H9 (cell line): ENCODE data around the gene FXYD6. TPM values are rescaled to one million over a fixed set of nuclear protein-coding genes. Genes with fewer than 3 reads are reported as not detected.
A peak's percentile ranks its signal among the peaks of the same experiment; 100 is the strongest.

Experiments
- DNase-seq: peaks from one replicate; pipeline ENCODE4 v3.0.0-alpha.2; 2017
- H2AFZ ChIP-seq: one replicate; pipeline ENCODE4 v1.6.1; 2013; ENCODE audit warnings: mild to moderate bottlenecking, low read length, control low read depth, moderate library complexity
- H2AK5ac ChIP-seq: 2 replicates; pipeline ENCODE4 v1.6.1; 2013; ENCODE audit warnings: low read length, control low read depth, mixed read lengths; ENCODE audit not compliant: insufficient read length
- H2BK120ac ChIP-seq: one replicate; pipeline ENCODE4 v1.6.1; 2013; ENCODE audit warnings: low read depth, mild to moderate bottlenecking, low read length, control low read depth, inconsistent platforms; ENCODE audit not compliant: poor library complexity, severe bottlenecking
- H2BK12ac ChIP-seq: 2 replicates; pipeline ENCODE4 v1.6.1; 2013; ENCODE audit warnings: low read length, control low read depth, mixed read lengths, low read depth; ENCODE audit not compliant: insufficient read length
- H2BK15ac ChIP-seq: 2 replicates; pipeline ENCODE4 v1.6.1; 2013; ENCODE audit warnings: low read depth, low read length, control low read depth
- H2BK20ac ChIP-seq: one replicate; pipeline ENCODE4 v1.6.1; 2013; ENCODE audit warnings: low read depth, mild to moderate bottlenecking, low read length, control low read depth, inconsistent platforms; ENCODE audit not compliant: poor library complexity, severe bottlenecking
- H2BK5ac ChIP-seq: 2 replicates; pipeline ENCODE4 v1.6.1; 2013; ENCODE audit warnings: low read length, control low read depth, mixed read lengths; ENCODE audit not compliant: insufficient read length
- H3K14ac ChIP-seq: 2 replicates; pipeline ENCODE4 v1.6.1; 2013; ENCODE audit warnings: low read length, control low read depth; ENCODE audit not compliant: insufficient read depth
- H3K18ac ChIP-seq: 2 replicates; pipeline ENCODE4 v1.6.1; 2013; ENCODE audit warnings: low read depth, mild to moderate bottlenecking, mixed read lengths, low read length, control low read depth; ENCODE audit not compliant: insufficient read length
- H3K23ac ChIP-seq: 2 replicates; pipeline ENCODE4 v1.6.1; 2013; ENCODE audit warnings: low read length, control low read depth, mixed read lengths, low read depth; ENCODE audit not compliant: insufficient read length
- H3K23me2 ChIP-seq: 2 replicates; pipeline ENCODE4 v1.6.1; 2013; ENCODE audit warnings: low read depth, mild to moderate bottlenecking, mixed read lengths, low read length, control low read depth; ENCODE audit not compliant: insufficient read length, poor library complexity, severe bottlenecking
- H3K27ac ChIP-seq: 2 replicates; pipeline ENCODE4 v1.5.1; 2013; ENCODE audit warnings: low read length, control low read depth, mixed read lengths, low read depth; ENCODE audit not compliant: insufficient read length
- H3K27me3 ChIP-seq: 2 replicates; pipeline ENCODE4 v1.6.1; 2013; ENCODE audit warnings: low read length, control low read depth, inconsistent platforms; ENCODE audit not compliant: insufficient read depth
- H3K4ac ChIP-seq: 2 replicates; pipeline ENCODE4 v1.6.1; 2013; ENCODE audit warnings: low read depth, mild to moderate bottlenecking, control low read depth, inconsistent platforms, low read length, moderate library complexity
- H3K4me1 ChIP-seq: 2 replicates; pipeline ENCODE4 v1.6.1; 2013; ENCODE audit warnings: low read length, control low read depth, inconsistent platforms; ENCODE audit not compliant: insufficient read depth
- H3K4me2 ChIP-seq: 2 replicates; pipeline ENCODE4 v1.6.1; 2013; ENCODE audit warnings: low read length, control low read depth, mixed read lengths; ENCODE audit not compliant: insufficient read length, insufficient read depth
- H3K56ac ChIP-seq: 2 replicates; pipeline ENCODE4 v1.6.1; 2013; ENCODE audit warnings: low read depth, mild to moderate bottlenecking, mixed read lengths, low read length, control low read depth; ENCODE audit not compliant: insufficient read length
- H3K79me1 ChIP-seq: 2 replicates; pipeline ENCODE4 v1.6.1; 2013; ENCODE audit warnings: low read depth, mild to moderate bottlenecking, moderate library complexity, low read length, control low read depth, inconsistent platforms; ENCODE audit not compliant: insufficient read depth, poor library complexity, severe bottlenecking
- H3K79me2 ChIP-seq: 2 replicates; pipeline ENCODE4 v1.6.1; 2013; ENCODE audit warnings: low read length, control low read depth, inconsistent platforms; ENCODE audit not compliant: insufficient read depth
- H3K9ac ChIP-seq: 2 replicates; pipeline ENCODE4 v1.6.1; 2013; ENCODE audit warnings: low read length, control low read depth, mixed read lengths; ENCODE audit not compliant: insufficient read length; ENCODE audit errors: extremely low read depth
- H3K9me3 ChIP-seq: one replicate; pipeline ENCODE4 v1.6.1; 2013; ENCODE audit warnings: low read depth, low read length, inconsistent platforms; ENCODE audit not compliant: control insufficient read depth
- H3T11ph ChIP-seq: one replicate; pipeline ENCODE4 v1.6.1; 2013; ENCODE audit warnings: mild to moderate bottlenecking, low read length, control low read depth, inconsistent platforms
- H4K20me1 ChIP-seq: one replicate; pipeline ENCODE4 v1.6.1; 2013; ENCODE audit not compliant: control insufficient read depth, insufficient read length, insufficient read depth
- H4K5ac ChIP-seq: 2 replicates; pipeline ENCODE4 v1.6.1; 2013; ENCODE audit warnings: low read depth, mild to moderate bottlenecking, mixed read lengths, low read length, control low read depth; ENCODE audit not compliant: insufficient read length
- H4K8ac ChIP-seq: replicated peaks from 2 replicates; pipeline ENCODE4 v1.6.1; 2013; ENCODE audit warnings: low read length, control low read depth, mixed read lengths, low read depth; ENCODE audit not compliant: insufficient read length
- H4K91ac ChIP-seq: 2 replicates; pipeline ENCODE4 v1.6.1; 2013; ENCODE audit warnings: low read depth, mild to moderate bottlenecking, moderate library complexity, mixed read lengths, low read length, control low read depth; ENCODE audit not compliant: insufficient read length
- H3K27ac Mint-ChIP-seq, 3 experiments: 2 replicates in 2 of 3; 3 replicates in 1 of 3; pipeline ENCODE4 v1.8.0; 2020 to 2021; ENCODE audit warnings: mixed read lengths in 3 of 3, mild to moderate bottlenecking in 1 of 3, moderate library complexity in 1 of 3
- H3K27me3 Mint-ChIP-seq: 2 replicates; pipeline ENCODE4 v1.8.0; 2021; ENCODE audit warnings: low read depth, mild to moderate bottlenecking, moderate library complexity, mixed read lengths
- H3K36me3 Mint-ChIP-seq, 3 experiments: 2 replicates in 2 of 3; 3 replicates in 1 of 3; pipeline ENCODE4 v1.8.0; 2020 to 2021; ENCODE audit warnings: low read depth in 3 of 3, mixed read lengths in 3 of 3; ENCODE audit not compliant: insufficient read depth in 1 of 3
- H3K4me1 Mint-ChIP-seq, 2 experiments: 2 replicates each; pipeline ENCODE4 v1.8.0; 2020; ENCODE audit warnings: mixed read lengths in 2 of 2
- H3K4me3 Mint-ChIP-seq, 2 experiments: 2 replicates in 1 of 2; 3 replicates in 1 of 2; pipeline ENCODE4 v1.8.0; 2020 to 2021; ENCODE audit warnings: mild to moderate bottlenecking in 2 of 2, mixed read lengths in 2 of 2, moderate library complexity in 1 of 2
- H3K9me3 Mint-ChIP-seq, 2 experiments: 2 replicates in 1 of 2; 3 replicates in 1 of 2; pipeline ENCODE4 v1.8.0; 2020; ENCODE audit warnings: mild to moderate bottlenecking in 2 of 2, mixed read lengths in 2 of 2, moderate library complexity in 1 of 2
- WGBS: extraction: QIAGEN DNeasy Blood & Tissue Kit; methylation state at CpG from one replicate; pipeline ENCODE4 v1.1.7; 2013; ENCODE audit warnings: missing lambda C conversion rate, low lambda C conversion rate, mixed read lengths; ENCODE audit not compliant: insufficient read length; ENCODE audit errors: extremely low coverage; 5-methylcytosine and 5-hydroxymethylcytosine counted together
- total RNA-seq: library from RNA; stranded (reverse); gene quantifications from 2 replicates; pipeline ENCODE4 v1.2.1, GENCODE V29; 2021
- TF ChIP-seq, protein P1 (sequence below): fragments of 200-600 bp; sonication (generic); conservative IDR thresholded peaks from 3 replicates; pipeline ENCODE4 v1.8.0; 2021; ENCODE audit warnings: antibody characterized with exemption, mild to moderate bottlenecking

Gene FXYD6
- total RNA-seq, 1 experiment from 2014 or later: 18.3 TPM

GRCh38 chr11:117820071-117820470, 56.4 kb downstream of the FXYD6 start:
- Mint-ChIP-seq H3K4me3 (no peak overlapping the region; a peak in 1 of 5 replicates), H3K4me1 (peaks cover 63 to 73% of the 10 kb centered on the region in 2 experiments)
- H2AFZ ChIP-seq: no peak overlapping the region

More at GRCh38 chr11:117820071-117820470, 56.4 kb downstream of the FXYD6 start:
- no peak overlapping the region for H2BK5ac ChIP-seq
- peak overlapping the region; percentile 31; the same call in 1 of the 2 replicates for H3K14ac ChIP-seq
- Mint-ChIP-seq H3K27me3 (peaks cover 8% of the 10 kb centered on the region), H3K9me3 (no peaks in the 10 kb centered on the region; a peak in 1 of 5 replicates), H3K36me3 (no peaks in the 10 kb centered on the region), H3K27ac (no peak overlapping the region)
- H3K23ac ChIP-seq: no peak overlapping the region
- no peak overlapping the region for H4K8ac ChIP-seq
- no peak overlapping the region for H2AK5ac ChIP-seq
- H3K56ac ChIP-seq: no peak overlapping the region
- H4K5ac ChIP-seq: no peak overlapping the region
- no peak overlapping the region for H3K4ac ChIP-seq
- no peak overlapping the region for H4K91ac ChIP-seq
- H2BK20ac ChIP-seq: no peak overlapping the region
- no peaks in the 10 kb centered on the region for H3K79me1 ChIP-seq
- no peak overlapping the region for H3K9ac ChIP-seq
- no peak overlapping the region for H3K18ac ChIP-seq
- TF ChIP-seq, protein P1, sequence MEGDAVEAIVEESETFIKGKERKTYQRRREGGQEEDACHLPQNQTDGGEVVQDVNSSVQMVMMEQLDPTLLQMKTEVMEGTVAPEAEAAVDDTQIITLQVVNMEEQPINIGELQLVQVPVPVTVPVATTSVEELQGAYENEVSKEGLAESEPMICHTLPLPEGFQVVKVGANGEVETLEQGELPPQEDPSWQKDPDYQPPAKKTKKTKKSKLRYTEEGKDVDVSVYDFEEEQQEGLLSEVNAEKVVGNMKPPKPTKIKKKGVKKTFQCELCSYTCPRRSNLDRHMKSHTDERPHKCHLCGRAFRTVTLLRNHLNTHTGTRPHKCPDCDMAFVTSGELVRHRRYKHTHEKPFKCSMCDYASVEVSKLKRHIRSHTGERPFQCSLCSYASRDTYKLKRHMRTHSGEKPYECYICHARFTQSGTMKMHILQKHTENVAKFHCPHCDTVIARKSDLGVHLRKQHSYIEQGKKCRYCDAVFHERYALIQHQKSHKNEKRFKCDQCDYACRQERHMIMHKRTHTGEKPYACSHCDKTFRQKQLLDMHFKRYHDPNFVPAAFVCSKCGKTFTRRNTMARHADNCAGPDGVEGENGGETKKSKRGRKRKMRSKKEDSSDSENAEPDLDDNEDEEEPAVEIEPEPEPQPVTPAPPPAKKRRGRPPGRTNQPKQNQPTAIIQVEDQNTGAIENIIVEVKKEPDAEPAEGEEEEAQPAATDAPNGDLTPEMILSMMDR: no peak
- no peak overlapping the region for H3T11ph ChIP-seq
- H4K20me1 ChIP-seq: no peaks in the 10 kb centered on the region
- H3K9me3 ChIP-seq: no peaks in the 10 kb centered on the region
- no peak for DNase-seq
- H3K27me3 ChIP-seq: no peaks in the 10 kb centered on the region
- H2BK12ac ChIP-seq: no peak overlapping the region
- no peak overlapping the region for H3K4me2 ChIP-seq
- no peaks in the 10 kb centered on the region; the same call in 1 of the 2 replicates for H3K4me1 ChIP-seq
- H3K79me2 ChIP-seq: no peaks in the 10 kb centered on the region
- whole genome bisulfite sequencing: no CpG with 5 or more reads among the region's 11 CpGs
- no peak overlapping the region for H2BK120ac ChIP-seq
- peaks cover 3% of the 10 kb centered on the region for H3K23me2 ChIP-seq
- H3K27ac ChIP-seq: no peak overlapping the region
- H2BK15ac ChIP-seq: no peak overlapping the region
